Measurements from ENCODE around the gene TRMT61A. TPM values are rescaled to one million over a fixed set of nuclear protein-coding genes. Genes with fewer than 3 reads are reported as not detected.
A peak's percentile ranks its signal among the peaks of the same experiment; 100 is the strongest.

The TRMT61A gene
- total and polyA plus RNA-seq, 9 of the 15 experiments (the other 6 are each of a cell fraction or from before 2014, with no cell fraction given), result 0.10 to 24.8 (median 5.1) TPM

DNA sequence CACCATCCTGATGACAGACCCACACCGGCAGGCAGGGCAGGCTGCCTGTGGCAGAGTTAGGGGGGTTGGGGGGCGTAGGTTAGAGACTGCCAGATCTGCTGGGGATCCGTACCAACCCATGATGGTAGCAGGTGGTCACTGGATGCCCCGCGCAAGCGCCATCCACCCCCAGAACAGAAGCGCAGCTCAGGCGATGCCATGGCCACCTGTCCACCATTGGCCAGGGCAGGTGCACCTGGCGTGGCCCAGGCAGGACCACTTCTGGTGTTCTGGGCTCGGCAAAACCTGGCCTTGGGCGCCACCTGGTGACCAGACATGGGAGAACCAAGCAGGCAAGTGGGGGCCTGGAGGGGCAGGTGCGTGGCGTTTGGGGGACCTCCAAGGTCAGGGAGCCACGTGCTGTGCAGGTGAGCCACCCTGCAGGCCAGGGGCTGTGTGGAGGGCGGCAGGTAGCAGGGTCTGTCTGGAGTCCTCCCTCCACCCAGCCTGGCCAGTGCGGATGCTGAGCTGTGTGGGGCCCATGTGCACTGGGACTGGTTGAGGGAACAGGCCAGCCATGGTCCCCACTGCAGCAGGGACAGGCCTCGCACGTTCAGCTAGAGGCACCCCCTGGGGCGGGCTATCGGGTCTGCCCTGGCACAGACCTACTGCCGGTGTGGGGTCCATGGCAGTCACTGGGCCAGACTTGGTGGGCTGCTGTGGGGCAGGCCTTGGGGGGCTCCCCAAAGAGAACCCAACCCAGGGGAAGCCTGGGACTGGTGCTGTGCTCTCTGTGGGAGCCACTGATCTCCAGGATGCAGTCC is 17.9 kb downstream of the TRMT61A start (continued):
- no peak for TF ChIP-seq ZNF436 (CRISPR knock-in tag; IDR thresholded peaks at IDR 0.05)
- no peak for TF ChIP-seq MXD1 (CRISPR knock-in tag; IDR thresholded peaks at IDR 0.05; ENCODE audit: borderline replicate concordance, poor library complexity, severe bottlenecking)
- no peak for TF ChIP-seq ZNF785 (CRISPR knock-in tag; IDR thresholded peaks at IDR 0.05)
- TF ChIP-seq SMC3 (conservative IDR thresholded peaks at IDR 0.05; ENCODE audit: insufficient read depth, low read depth, low read length), result peak; percentile 90
- peak; percentile 87 for TF ChIP-seq REST (IDR thresholded peaks at IDR 0.05; ENCODE audit: borderline replicate concordance)
- TF ChIP-seq REST (CRISPR knock-in tag; IDR thresholded peaks at IDR 0.05; ENCODE audit: low read depth), result no peak
- no peak for TF ChIP-seq ZNF551 (CRISPR knock-in tag; IDR thresholded peaks at IDR 0.05)
- TF ChIP-seq ARID2 (IDR thresholded peaks at IDR 0.05), result peak; percentile 83; the same call in 1 of the 2 replicates
- no peak for TF ChIP-seq POU5F1 (IDR thresholded peaks at IDR 0.05; ENCODE audit: borderline replicate concordance, low read depth, low read length, partially characterized antibody)
- TF ChIP-seq NFIC (IDR thresholded peaks at IDR 0.05), result no peak
- TF ChIP-seq KDM1A (IDR thresholded peaks at IDR 0.05), result no peak
- no peak for TF ChIP-seq TRIM25 (IDR thresholded peaks at IDR 0.05; ENCODE audit: borderline replicate concordance)
- no peak for TF ChIP-seq TCFL5 (CRISPR knock-in tag; conservative IDR thresholded peaks at IDR 0.05)
- no peak for TF ChIP-seq KLF6 (CRISPR knock-in tag; IDR thresholded peaks at IDR 0.05; ENCODE audit: borderline replicate concordance)
- peak; percentile 59 for TF ChIP-seq CC2D1A (IDR thresholded peaks at IDR 0.05)
- TF ChIP-seq RBM39 (optimal IDR thresholded peaks at IDR 0.05; ENCODE audit: low read depth, low read length), result no peak
- no peak for TF ChIP-seq KLF10 (CRISPR knock-in tag; IDR thresholded peaks at IDR 0.05)
- TF ChIP-seq ETV5 (CRISPR knock-in tag; IDR thresholded peaks at IDR 0.05; ENCODE audit: low read depth), result no peak

All from K562 (cell line).